Esophagus squamous epithelium (tissue), 4 donors: Measurements from ENCODE around the gene SLC39A10.

Experiments used
- CTCF ChIP-seq, 6 experiments: fragments of 450-650 bp in 4 of 6; fragments of 200-600 bp in 2 of 6; sonication (generic) in 2 of 6; IDR thresholded peaks; one replicate each; pipeline ENCODE4 v1.5.1; 2016 to 2019; ENCODE audit warnings: antibody characterized with exemption in 6 of 6, mild to moderate bottlenecking in 4 of 6, moderate library complexity in 4 of 6
- POLR2A ChIP-seq, 4 donors: fragments of 450-650 bp; IDR thresholded peaks; one replicate each; pipeline ENCODE4 v1.6.1; 2017; ENCODE audit warnings: antibody characterized with exemption in 4 of 4, mild to moderate bottlenecking in 4 of 4, moderate library complexity in 3 of 4

GRCh38 chr2:195619590-195619989 lies 37.4 kb upstream of the SLC39A10 start:
- TF ChIP-seq CTCF (IDR thresholded peaks at IDR 0.05) (no peak), POLR2A (IDR thresholded peaks at IDR 0.05) (no peak)
